HG03520 (cell line): ENCODE data around the gene ZNF692.
"Not testable (repeated sequence)": the region's sequence is repeated elsewhere in the genome, so short reads cannot be mapped to it uniquely, and the experiment has no call there.

ENCODE experiments used
- ATAC-seq: cut with Tn5 transposase; IDR thresholded peaks from one replicate; pipeline ENCODE4 v1.9.1; 2021; ENCODE audit warnings: mild to moderate bottlenecking, moderate library complexity; ENCODE audit not compliant: unreplicated experiment

Gene ZNF692

DNA sequence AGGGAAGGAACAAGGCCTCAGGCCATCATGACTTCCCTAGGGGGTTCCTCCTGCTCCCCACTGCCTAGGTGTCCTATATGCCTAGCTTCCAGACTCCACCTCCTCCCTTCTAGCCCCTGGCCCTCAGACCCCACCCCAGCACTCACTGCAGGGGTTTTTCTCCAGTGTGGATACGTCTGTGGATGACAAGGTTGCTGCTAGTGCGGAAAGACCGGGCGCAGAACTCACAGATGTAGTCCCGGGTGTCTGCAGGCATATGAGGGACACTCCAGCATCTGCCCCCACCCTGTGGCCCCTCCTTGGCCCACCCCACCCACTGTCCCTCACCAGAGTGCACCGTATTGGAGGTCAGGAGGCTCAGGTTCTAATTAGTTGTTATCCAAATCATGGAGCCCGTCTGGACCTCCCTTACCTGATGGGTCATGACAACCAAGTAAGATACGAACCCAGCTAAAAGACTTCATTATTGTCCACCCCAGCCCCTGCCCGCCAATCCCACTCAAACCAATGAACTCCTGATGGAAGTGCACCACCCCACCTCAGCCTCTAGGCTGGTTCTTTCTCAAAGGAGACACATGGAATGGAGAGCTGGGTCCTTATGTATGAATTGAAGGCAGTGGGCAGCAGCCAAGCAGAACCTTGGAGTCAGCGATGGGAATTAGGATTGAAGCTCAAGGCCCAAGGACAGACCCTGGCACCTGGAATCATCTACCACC lies 8.2 kb downstream of the ZNF692 start:
- no peak for ATAC-seq

- ATAC-seq, result no peak
Measured at GRCh38 chr1:248850124-248850523, 8.8 kb downstream of the ZNF692 start.

DNA sequence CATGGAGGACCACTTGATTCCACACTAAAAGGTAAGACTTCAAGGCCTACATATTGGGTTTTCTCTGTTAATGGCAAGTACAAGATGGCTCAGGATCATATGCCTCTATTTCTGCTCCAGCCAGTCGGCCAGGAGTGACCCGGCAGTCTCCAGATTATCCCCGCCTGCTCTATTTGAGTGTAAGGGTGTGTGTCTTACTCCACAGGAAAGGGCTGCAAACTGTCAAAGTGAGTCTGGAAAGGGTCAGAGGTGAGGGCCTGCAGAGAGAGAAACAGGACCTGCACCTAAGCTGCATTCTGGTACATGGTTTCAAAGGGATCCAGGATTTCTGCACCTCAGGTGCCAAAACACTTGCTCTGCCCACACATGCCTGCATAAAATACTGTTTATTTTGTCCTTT lies 9.2 kb downstream of the ZNF692 start:
- no peak for ATAC-seq

DNA sequence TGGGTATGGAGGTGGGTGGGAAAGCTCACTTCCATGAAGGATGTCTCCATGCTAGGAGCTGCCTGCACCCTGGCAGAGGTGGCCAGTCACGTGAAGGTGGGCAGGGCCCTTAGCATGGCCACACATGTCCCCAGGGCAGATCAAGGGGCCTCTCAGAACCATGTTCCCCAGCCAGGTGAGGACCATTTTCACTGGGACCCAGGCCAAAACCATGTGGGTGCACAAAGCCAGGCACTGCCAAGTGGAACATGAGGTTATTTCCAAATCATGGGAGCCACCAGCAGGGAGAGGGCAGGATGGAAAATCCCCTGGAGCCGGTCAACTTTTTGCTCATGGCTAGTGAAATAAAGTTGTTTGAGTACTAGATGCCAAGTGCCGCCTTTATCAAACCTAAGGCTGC lies 9.7 kb downstream of the ZNF692 start:
- no peak for ATAC-seq

DNA sequence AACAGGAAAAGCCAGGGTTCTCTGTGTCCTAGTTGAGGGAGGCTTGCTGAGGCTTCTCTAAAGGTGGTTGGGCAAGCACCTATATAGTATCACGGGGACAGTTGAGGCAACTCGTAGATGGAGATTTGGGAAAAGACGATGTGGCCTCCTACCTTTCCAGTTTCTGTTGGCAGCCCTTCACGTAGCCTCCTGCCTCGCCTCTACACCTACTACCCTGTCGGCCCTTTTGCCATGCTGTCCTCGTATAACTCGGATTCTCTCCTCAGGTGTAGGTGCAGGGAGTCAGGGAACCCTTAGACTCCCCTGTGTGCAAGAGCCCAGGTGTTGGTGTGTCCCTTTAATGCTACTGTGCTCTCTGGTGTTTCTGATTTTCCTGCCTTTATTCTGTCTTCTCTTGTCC lies 10.3 kb downstream of the ZNF692 start:
- no peak for ATAC-seq

DNA sequence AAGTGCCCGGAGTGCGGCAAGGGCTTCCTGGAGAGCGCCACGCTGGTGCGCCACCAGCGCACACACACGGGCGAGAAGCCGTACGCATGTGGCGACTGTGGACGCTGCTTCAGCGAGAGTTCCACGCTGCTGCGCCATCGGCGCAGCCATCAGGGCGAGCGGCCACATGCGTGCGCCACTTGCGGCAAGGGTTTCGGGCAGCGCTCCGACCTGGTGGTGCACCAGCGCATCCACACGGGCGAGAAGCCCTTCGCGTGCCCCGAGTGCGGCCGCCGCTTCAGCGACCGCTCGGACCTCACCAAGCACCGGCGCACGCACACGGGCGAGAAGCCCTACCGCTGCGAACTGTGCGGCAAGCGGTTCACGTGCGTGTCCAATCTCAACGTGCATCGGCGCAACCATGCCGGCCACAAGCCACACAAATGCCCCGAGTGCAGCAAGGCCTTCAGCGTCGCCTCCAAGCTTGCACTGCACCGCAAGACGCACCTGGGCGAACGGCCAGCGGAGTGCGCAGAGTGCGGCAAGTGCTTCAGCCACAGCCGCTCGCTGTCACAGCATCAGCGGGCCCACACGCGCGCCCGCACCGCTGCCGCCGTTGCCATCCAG lies 10.8 kb downstream of the ZNF692 start:
- no peak for ATAC-seq

GRCh38 chr1:248847181-248847955 lies 11.5 kb downstream of the ZNF692 start:
- ATAC-seq, result no peak

DNA sequence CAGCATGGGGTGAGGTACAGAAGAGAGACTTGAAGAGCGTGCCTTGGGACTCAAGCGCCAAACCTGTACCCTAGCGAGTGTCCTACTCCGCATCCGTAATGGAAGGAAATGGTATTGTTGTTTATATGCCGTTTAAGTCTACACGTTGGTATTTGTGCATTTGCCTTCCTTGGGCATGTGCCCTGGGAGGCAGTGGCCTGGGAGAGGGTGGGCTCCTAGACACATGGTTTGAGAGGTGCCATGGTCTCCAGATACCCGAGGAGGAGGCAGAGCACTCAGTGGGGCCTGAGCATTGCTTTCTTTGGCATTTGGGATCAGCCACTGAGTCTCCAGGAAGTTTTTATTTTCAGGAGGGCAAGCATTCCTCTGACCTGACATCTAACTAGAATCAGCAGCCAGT lies 14.4 kb downstream of the ZNF692 start:
- ATAC-seq, result no peak

DNA sequence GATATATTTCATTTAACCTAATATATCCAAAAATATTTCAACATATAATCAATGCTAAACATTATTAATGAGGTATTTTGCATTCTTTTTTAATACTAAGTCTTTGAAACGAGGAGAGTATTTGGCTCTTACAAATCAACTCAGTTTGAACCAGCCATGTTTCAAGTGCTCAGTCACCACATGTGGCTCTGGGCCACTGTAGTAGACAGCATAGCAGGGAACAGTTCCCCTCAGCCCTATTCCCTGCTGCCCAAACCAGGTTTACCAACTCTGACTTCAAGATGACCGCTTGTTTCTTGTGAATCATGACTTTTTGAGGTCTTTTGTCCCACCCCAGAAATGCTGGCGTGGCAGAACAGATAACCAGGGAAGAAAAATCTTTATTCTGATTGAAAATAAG lies 15.2 kb downstream of the ZNF692 start:
- ATAC-seq, result no peak

DNA sequence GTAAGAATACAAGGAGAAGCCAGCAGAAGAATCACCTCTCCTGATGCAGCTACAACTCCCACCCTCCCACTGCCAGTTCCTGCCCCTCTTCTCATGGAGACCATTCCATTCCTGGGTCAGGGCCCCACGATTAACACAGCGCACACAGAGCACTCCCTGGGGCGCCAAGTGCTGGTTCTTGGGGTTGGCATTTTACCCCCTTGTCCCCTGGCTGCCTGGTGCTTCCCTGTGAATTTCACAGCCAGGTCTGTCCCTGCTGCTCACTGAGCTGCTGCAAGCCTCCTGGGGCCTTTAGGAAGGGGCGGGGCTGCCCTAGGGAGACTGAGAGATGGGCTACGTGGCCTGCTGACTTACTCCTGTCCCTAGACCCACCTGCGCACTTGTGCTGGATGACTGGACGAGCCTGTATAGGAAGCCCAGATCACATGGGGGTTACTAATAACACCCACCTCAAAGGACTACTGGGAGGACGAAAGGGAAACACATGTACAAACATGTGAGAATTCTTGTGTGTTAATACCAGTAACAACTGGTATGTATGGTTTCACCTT lies 16.0 kb downstream of the ZNF692 start:
- peak; percentile 17 for ATAC-seq

GRCh38 chr1:248841702-248842395 lies 17.0 kb downstream of the ZNF692 start:
- no peak for ATAC-seq

DNA sequence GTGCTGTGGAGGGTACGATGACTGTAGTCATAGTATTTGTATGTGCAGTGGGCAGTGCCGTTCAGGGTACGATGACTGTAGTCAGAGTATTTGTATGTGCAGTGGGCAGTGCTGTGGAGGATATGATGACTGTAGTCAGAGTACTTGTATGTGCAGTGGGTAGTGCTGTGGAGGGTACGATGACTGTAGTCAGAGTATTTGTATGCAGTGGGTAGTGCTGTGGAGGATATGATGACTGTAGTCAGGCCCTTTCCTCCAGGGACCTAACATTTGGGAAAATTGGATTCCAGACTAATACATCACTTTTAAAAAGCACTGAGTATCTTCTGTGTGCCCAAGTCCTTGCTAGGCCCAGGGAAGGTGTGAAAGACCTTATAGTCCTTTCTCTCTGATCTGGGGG lies 17.9 kb downstream of the ZNF692 start:
- no peak for ATAC-seq

GRCh38 chr1:248839168-248839555 lies 19.7 kb downstream of the ZNF692 start:
- ATAC-seq, result no peak

DNA sequence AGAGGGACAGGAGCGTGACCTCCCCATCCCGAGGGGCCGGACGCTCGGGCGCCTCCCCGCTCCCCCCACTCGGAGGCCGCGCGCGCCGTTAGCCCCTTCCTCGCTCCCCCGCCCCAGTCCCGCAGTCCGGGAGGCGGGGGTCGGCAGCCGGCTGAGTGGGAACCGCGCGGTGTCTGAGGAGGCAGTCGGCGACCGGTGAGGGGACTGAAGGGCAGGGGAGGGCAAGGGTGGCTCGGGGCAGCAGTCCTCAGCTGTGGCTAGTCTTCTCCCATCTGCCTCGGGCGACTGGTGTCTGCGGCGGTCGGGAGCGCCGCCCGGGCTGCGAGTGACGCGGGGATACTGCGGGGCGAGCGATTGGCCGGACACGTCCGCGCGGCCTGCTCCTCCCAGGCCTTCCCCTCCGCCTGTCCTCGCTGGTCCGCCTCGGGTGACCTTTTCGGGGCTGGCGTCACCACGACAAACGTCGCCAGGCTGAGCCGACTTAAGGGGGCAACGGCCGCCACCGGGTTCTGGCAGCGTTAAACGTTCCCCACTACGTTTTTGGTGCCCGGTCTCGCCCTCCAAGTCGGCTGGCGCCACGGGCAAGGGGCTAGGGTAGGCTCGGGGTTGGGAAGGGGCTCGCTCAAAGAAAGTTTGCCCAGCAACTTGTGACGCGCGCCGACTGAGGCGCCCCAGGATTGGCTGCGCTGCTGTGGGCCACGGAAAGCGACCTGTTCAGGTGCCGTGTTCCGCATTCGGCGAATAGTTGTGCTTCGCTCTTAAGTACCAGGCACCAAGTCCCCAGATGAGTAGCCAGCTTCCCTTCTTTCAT lies 20.3 kb downstream of the ZNF692 start:
- ATAC-seq, result peak; percentile 57

GRCh38 chr1:248837781-248838356 lies 21.0 kb downstream of the ZNF692 start, which contains the start of gene ZNF672:
Gene ZNF672 (plus strand): TSS chr1:248838224. CDS start chr1:248847275, 9,051 bp downstream.
- peak; percentile 80 for ATAC-seq

- ATAC-seq, result no peak
Measured at GRCh38 chr1:248837045-248837780, 21.7 kb downstream of the ZNF692 start.

GRCh38 chr1:248834343-248834940 lies 24.4 kb downstream of the ZNF692 start:
- no peak for ATAC-seq

DNA sequence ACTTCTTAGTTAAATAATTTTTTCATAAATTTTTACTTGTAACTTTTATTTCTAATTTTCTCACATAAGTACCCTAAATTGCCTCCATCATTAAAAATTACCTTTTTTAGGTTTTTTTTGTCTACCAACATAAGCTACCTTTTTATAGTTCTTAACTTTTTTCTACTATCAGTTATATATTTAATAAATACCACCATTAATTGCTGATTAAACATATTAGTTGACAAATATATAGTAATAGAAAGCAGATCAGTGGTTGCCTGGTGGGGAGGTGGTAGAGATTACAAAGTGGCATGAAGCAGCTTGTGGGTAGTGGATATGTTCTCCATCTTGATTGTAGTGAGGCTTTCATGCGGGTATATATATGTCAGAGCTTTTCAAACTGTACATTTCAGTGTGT lies 27.0 kb downstream of the ZNF692 start:
- no peak for ATAC-seq

- ATAC-seq, result not testable (repeated sequence)
Measured at GRCh38 chr1:248830718-248831017, 28.2 kb downstream of the ZNF692 start.
